ENCODE measurements around the gene NCKAP5. TPM values are rescaled to one million over a fixed set of nuclear protein-coding genes. Genes with fewer than 3 reads are reported as not detected.

NCKAP5 gene
- total RNA-seq, 1 experiment from 2014 or later, result not detected

GRCh38 chr2:133420788-133421187, 147.5 kb downstream of the NCKAP5 start:
- Histone ChIP-seq H3F3A (ENCODE audit: insufficient read depth, low read depth) (no peaks in the 10 kb centered on the region), H3K4me1 (replicated peaks; ENCODE audit: insufficient read depth) (no peaks in the 10 kb centered on the region), H3K4me2 (no peak overlapping the region), H2AFZ (no peak overlapping the region), H4K20me1 (ENCODE audit: insufficient read depth) (no peaks in the 10 kb centered on the region), H3K9me2 (ENCODE audit: insufficient read depth) (no peaks in the 10 kb centered on the region), H3K27ac (no peak overlapping the region), H3K4me3 (no peak overlapping the region), H3K36me3 (ENCODE audit: low read depth) (no peaks in the 10 kb centered on the region), H3K27me3 (ENCODE audit: insufficient read depth, low read depth) (peaks cover 29% of the 10 kb centered on the region), H3K79me2 (ENCODE audit: low read depth) (no peaks in the 10 kb centered on the region), H3K9me3 (ENCODE audit: insufficient read depth, low read depth) (no peaks in the 10 kb centered on the region)
- no TSS peak for BruUV-seq (replicated peaks)
- TF ChIP-seq, protein P1, sequence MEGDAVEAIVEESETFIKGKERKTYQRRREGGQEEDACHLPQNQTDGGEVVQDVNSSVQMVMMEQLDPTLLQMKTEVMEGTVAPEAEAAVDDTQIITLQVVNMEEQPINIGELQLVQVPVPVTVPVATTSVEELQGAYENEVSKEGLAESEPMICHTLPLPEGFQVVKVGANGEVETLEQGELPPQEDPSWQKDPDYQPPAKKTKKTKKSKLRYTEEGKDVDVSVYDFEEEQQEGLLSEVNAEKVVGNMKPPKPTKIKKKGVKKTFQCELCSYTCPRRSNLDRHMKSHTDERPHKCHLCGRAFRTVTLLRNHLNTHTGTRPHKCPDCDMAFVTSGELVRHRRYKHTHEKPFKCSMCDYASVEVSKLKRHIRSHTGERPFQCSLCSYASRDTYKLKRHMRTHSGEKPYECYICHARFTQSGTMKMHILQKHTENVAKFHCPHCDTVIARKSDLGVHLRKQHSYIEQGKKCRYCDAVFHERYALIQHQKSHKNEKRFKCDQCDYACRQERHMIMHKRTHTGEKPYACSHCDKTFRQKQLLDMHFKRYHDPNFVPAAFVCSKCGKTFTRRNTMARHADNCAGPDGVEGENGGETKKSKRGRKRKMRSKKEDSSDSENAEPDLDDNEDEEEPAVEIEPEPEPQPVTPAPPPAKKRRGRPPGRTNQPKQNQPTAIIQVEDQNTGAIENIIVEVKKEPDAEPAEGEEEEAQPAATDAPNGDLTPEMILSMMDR (conservative IDR thresholded peaks at IDR 0.05), result no peak
- no peak for TF ChIP-seq EZH2 (IDR thresholded peaks at IDR 0.05; ENCODE audit: low read depth)
- no peak for DNase-seq
- intact Hi-C loops (cut with micrococcal nuclease; ENCODE audit: unreplicated experiment), result no loop called here
- CTCF ChIA-PET, result no interaction called here
- POLR2A ChIA-PET (ENCODE audit: unreplicated experiment), result no interaction called here

DNA sequence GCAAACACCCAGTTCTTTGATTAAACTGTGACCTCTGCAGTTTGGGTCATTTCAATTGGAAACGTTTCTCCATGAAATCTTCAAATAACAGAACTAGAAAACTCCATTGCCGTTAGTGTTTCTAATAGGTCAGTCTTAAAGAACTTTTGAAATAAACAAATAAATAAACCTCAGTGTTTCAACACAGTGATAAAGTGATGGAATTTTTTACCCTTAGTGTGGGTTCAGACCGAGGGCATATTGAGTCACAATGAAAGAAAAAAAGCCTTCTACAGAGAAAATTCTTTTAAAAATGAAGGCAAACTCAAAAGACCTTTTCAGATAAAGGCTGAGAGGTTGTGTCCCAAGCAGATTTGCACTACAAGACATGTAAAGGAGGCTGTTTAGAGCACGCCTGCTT, 149.6 kb downstream of the NCKAP5 start:
- Histone ChIP-seq H3K79me2 (ENCODE audit: low read depth) (no peaks in the 10 kb centered on the region), H3K36me3 (ENCODE audit: low read depth) (no peaks in the 10 kb centered on the region), H3K4me3 (no peak overlapping the region), H3F3A (ENCODE audit: insufficient read depth, low read depth) (no peaks in the 10 kb centered on the region), H3K27me3 (ENCODE audit: insufficient read depth, low read depth) (peaks cover 42% of the 10 kb centered on the region; the same call in 1 of the 2 replicates), H3K9me3 (ENCODE audit: insufficient read depth, low read depth) (no peaks in the 10 kb centered on the region), H3K9me2 (ENCODE audit: insufficient read depth) (no peaks in the 10 kb centered on the region), H4K20me1 (ENCODE audit: insufficient read depth) (no peaks in the 10 kb centered on the region), H3K4me2 (no peak overlapping the region), H3K27ac (no peak overlapping the region), H2AFZ (no peak overlapping the region), H3K4me1 (replicated peaks; ENCODE audit: insufficient read depth) (no peaks in the 10 kb centered on the region)
- no peak for TF ChIP-seq EZH2 (IDR thresholded peaks at IDR 0.05; ENCODE audit: low read depth)
- TF ChIP-seq, protein P1 (conservative IDR thresholded peaks at IDR 0.05), result no peak
- no peak for DNase-seq
- ChIA-PET CTCF (no interaction called here), POLR2A (ENCODE audit: unreplicated experiment) (no interaction called here)
- intact Hi-C loops (cut with micrococcal nuclease; ENCODE audit: unreplicated experiment), result no loop called here
- BruUV-seq (replicated peaks), result no TSS peak

GRCh38 chr2:133418021-133418420, 150.2 kb downstream of the NCKAP5 start:
- BruUV-seq (replicated peaks), result no TSS peak
- DNase-seq, result no peak
- H2AFZ ChIP-seq, result no peak overlapping the region
- POLR2A ChIA-PET (ENCODE audit: unreplicated experiment), result no interaction called here
- no peak overlapping the region for H3K4me2 ChIP-seq
- H3K36me3 ChIP-seq (ENCODE audit: low read depth), result no peaks in the 10 kb centered on the region
- no peak for TF ChIP-seq EZH2 (IDR thresholded peaks at IDR 0.05; ENCODE audit: low read depth)
- TF ChIP-seq, protein P1 (conservative IDR thresholded peaks at IDR 0.05), result no peak
- H3K27me3 ChIP-seq (ENCODE audit: insufficient read depth, low read depth), result peaks cover 42% of the 10 kb centered on the region; the same call in 1 of the 2 replicates
- no peaks in the 10 kb centered on the region for H3K4me1 ChIP-seq (replicated peaks; ENCODE audit: insufficient read depth)
- no peaks in the 10 kb centered on the region for H3K79me2 ChIP-seq (ENCODE audit: low read depth)
- CTCF ChIA-PET, result no interaction called here
- no peaks in the 10 kb centered on the region for H3F3A ChIP-seq (ENCODE audit: insufficient read depth, low read depth)
- intact Hi-C loops (cut with micrococcal nuclease; ENCODE audit: unreplicated experiment), result no loop called here
- H3K9me3 ChIP-seq (ENCODE audit: insufficient read depth, low read depth), result no peaks in the 10 kb centered on the region
- no peaks in the 10 kb centered on the region for H3K9me2 ChIP-seq (ENCODE audit: insufficient read depth)
- no peak overlapping the region for H3K4me3 ChIP-seq
- H3K27ac ChIP-seq, result no peak overlapping the region
- H4K20me1 ChIP-seq (ENCODE audit: insufficient read depth), result no peaks in the 10 kb centered on the region
